COLO829 (cell line): ENCODE measurements around the gene VANGL1.

Source experiments
- DNase-seq: peaks from one replicate; pipeline ENCODE4 v3.0.0; 2012; ENCODE audit warnings: low spot score

The VANGL1 gene

DNA sequence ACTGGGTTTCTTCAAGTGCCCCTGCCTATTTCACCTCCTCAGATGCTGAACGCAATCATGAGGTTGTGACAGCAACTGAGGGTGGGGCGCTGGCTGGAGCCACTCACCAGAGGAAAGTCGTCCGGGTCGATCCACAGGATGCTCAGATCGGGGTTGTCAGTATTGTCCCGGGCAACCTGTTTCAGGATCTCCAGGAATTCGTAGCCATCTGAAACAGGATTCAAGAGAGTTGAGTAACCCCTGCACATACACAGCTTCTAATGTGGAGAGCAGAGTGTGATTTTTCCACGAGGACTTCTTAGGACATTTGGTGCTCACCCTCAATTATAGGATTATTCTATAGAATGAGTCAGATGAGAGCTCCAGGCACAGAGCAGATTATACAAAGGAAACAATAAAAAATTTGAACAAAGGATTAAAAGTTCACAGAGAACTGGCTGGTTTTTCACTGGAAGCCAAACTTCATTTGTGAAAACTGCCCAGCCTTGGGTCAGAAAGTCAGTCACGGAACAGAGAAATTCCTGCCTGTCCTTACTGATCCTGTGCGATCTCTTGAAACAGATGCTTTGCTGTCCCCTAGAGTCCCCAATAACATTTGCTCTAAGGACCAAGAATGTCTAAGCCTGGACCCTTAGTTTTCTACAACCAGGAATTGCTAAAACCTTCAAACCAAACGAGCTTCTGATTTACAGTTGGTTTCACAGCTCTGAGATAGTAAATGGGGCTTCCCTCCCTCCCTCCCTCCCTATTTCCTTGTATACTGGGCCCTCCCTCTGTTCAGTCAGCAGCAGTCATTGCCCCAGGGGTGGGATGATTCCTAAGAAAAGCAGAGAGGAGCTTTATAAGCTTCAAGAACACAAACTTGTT lies 63.5 kb downstream of the VANGL1 start:
- no peak for DNase-seq

DNA sequence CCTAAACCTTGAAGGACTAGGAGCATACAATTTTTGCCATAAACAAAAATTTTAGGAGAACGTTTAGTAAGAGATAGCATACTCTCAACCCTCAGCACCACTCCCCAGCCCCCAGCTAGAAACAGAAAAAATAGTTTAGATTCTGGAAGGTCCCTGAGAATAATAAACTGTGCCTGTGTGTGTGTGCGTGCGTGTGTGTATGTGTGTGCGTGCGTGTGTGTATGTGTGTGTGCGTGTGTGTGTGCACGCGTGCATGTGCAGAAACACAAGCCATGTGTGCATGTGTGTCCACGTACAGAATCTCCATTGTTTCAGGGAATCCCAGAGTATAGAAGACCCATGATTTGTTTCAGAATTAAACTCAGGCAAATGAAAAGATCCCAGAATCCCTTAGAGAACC lies 64.2 kb downstream of the VANGL1 start:
- no peak for DNase-seq

- DNase-seq: no peak
Observed at GRCh38 chr1:115706587-115707425, 65.0 kb downstream of the VANGL1 start.

DNA sequence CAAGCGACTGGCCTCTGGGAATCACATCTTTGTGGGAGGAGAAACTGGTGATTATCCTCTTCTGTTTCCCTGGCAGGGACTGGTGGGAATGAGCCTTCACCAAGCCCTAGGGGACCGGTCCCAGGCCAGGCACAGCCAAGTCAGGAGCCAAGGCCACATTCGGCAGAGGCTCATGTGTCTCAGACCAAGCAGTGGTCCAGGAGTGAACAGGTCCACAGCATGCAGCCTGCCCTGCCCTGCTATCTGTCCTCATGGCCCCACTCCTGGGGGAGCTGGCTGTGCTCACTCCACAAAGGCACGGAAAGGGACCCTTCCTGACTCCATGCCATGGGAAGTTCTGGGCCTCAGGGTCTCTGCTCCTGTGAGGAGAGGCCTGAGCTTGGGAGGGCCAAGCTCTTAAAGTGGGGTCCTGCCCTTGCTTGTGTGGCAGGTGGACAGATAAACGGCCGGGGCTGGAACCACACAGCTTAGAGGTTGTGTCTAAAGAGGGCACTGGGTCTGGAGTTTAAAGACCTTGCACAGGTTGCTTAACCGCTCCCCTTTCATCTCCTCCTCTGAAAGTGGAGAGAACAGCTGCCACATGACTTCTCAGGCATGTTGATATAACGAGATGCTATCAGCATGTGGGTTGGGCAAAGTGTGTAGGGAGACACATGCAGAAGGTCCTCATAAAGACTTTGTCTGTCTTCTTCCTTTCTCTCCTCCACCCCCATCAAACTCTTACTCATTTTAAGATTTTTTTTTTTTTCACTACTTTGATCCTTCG lies 69.3 kb downstream of the VANGL1 start:
- no peak for DNase-seq

- no peak for DNase-seq
Observed at GRCh38 chr1:115712911-115713609, 71.3 kb downstream of the VANGL1 start.

DNA sequence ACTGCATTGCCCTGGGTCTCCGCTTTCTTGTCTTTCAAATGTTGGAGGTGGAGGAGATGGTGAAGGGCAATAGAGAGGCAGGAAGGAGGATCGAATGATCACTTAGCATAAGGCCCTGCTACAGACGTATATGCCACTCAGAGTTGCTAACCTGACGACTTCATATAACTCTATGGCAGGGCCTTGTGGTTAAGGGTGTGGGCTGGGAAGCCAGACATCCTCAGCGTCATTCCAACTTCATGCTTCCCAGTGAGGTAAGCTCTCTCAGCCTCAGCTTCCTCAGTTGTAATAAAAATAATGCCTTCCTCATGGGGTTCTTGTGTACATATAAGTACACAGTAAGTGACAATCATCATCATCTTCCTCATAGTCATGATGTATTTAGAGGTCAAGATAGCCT lies 72.1 kb downstream of the VANGL1 start:
- no peak for DNase-seq

DNA sequence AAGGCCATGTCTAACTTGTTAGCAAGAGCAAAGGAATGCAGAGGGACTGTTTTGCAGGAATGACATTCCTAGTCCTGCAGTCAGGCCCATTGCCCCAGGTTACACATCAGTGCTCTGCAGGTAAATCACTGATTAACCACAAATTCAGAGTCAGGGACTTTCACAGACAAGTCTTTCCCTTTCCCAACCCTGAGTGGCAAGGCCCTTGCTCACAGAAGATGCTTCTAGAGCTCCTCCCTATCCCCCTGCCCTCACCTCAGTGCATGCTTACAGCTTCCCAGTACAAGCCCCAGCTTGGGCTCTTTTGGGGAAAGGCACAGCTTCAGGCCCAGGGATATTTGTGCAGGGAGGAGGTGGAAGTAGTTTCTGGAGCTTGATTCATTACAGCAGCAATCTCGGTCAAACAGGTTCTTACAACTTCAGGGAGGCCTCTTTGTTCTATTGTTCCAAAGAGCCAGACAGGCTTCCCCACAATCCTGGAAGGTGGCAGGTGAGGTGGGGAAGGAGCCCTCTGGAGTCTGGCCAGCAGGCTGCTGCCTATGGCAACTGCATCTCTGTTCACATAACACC lies 72.9 kb downstream of the VANGL1 start:
- DNase-seq: no peak

GRCh38 chr1:115717541-115717940 lies 75.8 kb downstream of the VANGL1 start:
- no peak for DNase-seq

- DNase-seq: no peak
Observed at GRCh38 chr1:115718011-115718754, 76.4 kb downstream of the VANGL1 start.

GRCh38 chr1:115719285-115719684 lies 77.5 kb downstream of the VANGL1 start:
- DNase-seq: no peak

- DNase-seq: no peak
Observed at GRCh38 chr1:115722221-115722620, 80.5 kb downstream of the VANGL1 start.

DNA sequence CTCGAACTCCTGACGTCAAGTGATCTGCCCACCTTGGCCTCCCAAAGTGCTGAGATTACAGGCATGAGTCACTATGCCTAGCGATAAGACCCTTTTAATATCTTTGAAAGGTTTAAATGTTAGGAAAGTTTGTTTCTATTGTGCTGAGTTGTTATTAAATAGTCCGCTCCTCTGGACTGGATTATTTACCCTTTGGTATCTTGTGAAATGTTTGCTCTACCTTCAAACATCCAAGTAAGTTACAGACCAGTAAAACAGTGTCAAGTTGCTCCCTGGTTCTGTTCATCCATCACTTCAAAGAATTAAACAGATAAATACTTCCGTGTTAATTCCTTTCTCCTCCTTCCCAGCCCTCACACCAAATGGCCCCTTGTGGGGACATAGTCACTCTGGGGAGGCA lies 82.0 kb downstream of the VANGL1 start:
- DNase-seq: no peak

GRCh38 chr1:115725600-115725999 lies 83.8 kb downstream of the VANGL1 start:
- DNase-seq: no peak

- no peak for DNase-seq
Observed at GRCh38 chr1:115726161-115726560, 84.4 kb downstream of the VANGL1 start.

- no peak for DNase-seq
Observed at GRCh38 chr1:115726570-115726969, 84.8 kb downstream of the VANGL1 start.

DNA sequence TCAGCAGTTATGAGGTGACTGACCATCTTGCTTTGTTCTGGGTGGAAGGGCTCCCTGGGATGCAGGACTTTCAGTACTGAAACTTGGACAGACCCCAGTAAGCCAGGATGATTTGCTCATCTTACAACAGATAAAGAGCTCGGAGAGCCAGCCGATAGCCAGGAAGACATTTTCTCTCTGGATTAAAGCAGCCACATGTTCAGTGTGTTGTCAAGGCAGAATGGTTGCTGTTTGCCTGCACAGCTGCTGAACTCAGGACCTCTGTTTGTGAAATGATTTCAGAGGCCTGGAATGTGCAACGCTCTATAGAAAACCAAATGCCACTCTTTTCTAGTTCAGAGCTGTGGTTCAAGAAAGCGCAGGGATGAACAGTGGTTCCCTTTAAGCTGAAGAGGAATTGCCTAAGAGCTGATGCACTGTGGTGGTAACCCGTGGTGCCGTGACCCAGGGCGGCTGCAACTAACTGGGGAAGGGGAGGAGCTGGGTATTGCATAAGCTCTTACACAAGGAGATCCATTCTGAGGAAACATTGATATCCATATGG lies 86.0 kb downstream of the VANGL1 start:
- DNase-seq: peak; percentile 53

DNA sequence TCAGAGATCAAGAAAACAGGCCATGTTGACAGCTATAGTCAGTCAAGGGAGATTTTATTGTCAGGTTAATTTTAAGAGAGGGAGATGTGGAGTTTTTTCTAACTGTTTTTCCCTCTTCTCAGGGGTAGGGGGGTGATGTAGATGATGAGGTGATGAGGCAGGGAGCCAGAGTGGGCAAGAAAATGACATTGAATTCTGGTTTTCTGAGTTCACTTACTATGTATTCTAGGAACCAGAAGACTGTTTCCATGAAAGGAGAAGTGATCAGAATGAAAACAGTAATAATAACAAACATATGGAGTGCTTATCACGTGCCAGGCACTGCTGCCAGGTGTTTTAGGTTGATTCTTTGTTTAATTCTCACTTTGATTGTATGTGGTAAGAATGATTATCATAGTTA lies 86.6 kb downstream of the VANGL1 start:
- DNase-seq: no peak

GRCh38 chr1:115729756-115730155 lies 88.0 kb downstream of the VANGL1 start:
- no peak for DNase-seq

DNA sequence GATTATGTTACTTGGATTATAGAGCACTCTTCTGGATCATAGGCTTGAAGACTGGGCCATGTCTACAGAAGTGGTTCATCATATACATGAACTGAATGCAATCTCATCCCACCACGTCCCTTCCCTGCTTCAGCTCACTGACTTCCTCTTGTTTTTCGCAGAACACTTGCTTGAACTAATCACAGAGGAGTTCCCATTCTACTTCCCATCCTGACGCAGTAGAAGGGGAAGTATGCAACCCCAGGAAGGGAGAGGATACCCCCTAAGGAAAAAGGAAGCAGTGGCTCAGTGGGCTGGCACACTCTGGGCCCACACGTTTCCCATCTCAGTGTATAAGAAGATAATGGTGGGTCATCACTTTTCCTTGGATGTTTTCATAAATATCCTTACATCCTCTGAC lies 90.5 kb downstream of the VANGL1 start:
- DNase-seq: no peak

- DNase-seq: no peak
Observed at GRCh38 chr1:115740811-115741210, 99.0 kb downstream of the VANGL1 start.
